HG02852 (cell line): ENCODE measurements around the gene PLA2G12A.

ENCODE experiments used
- ATAC-seq: cut with Tn5 transposase; IDR thresholded peaks from one replicate; pipeline ENCODE4 v1.9.1; 2021; ENCODE audit warnings: mild to moderate bottlenecking, moderate library complexity; ENCODE audit not compliant: unreplicated experiment

PLA2G12A gene

GRCh38 chr4:109729117-109729717 is 653 bp downstream of the PLA2G12A start:
- no peak for ATAC-seq

- no peak for ATAC-seq
These were observed 1.5 kb downstream of the PLA2G12A start for GRCh38 chr4:109728385-109728784.

- no peak for ATAC-seq
These were observed 6.8 kb downstream of the PLA2G12A start for GRCh38 chr4:109723110-109723509.

GRCh38 chr4:109722357-109722756 is 7.5 kb downstream of the PLA2G12A start:
- no peak for ATAC-seq

GRCh38 chr4:109721033-109721432 is 8.8 kb downstream of the PLA2G12A start:
- ATAC-seq = no peak

GRCh38 chr4:109719604-109720003 is 10.3 kb downstream of the PLA2G12A start:
- ATAC-seq = no peak

- no peak for ATAC-seq
These were observed 11.1 kb downstream of the PLA2G12A start for GRCh38 chr4:109718759-109719158.

- no peak for ATAC-seq
These were observed 16.4 kb downstream of the PLA2G12A start for GRCh38 chr4:109713500-109713899.

GRCh38 chr4:109708990-109709389 is 20.9 kb downstream of the PLA2G12A start:
- peak; percentile 99 for ATAC-seq

GRCh38 chr4:109708435-109708834 is 21.4 kb downstream of the PLA2G12A start:
- no peak for ATAC-seq

GRCh38 chr4:109703664-109704361 is 26.1 kb downstream of the PLA2G12A start:
- ATAC-seq = no peak

GRCh38 chr4:109702950-109703663 is 26.8 kb downstream of the PLA2G12A start, which contains the start of gene CASP6:
TSS of gene CASP6 (minus strand) at chr4:109703445. CDS start at chr4:109703395, 50 bp downstream.
- ATAC-seq = peak; percentile 75

GRCh38 chr4:109701566-109702410 is 28.1 kb downstream of the PLA2G12A start:
- ATAC-seq = no peak

GRCh38 chr4:109699553-109700225 is 30.2 kb downstream of the PLA2G12A start:
- no peak for ATAC-seq

GRCh38 chr4:109698656-109699055 is 31.2 kb downstream of the PLA2G12A start:
- no peak for ATAC-seq

GRCh38 chr4:109691411-109691920 is 38.4 kb downstream of the PLA2G12A start:
- ATAC-seq = no peak

- ATAC-seq = peak; percentile 67
These were observed 39.0 kb downstream of the PLA2G12A start for GRCh38 chr4:109690690-109691410.

- no peak for ATAC-seq
These were observed 45.1 kb downstream of the PLA2G12A start for GRCh38 chr4:109684727-109685126.

GRCh38 chr4:109683621-109684253 is 46.1 kb downstream of the PLA2G12A start:
- no peak for ATAC-seq
